GM12865 (cell line): ENCODE measurements around the gene PIGS.
"Not testable (repeated sequence)": the region's sequence is repeated elsewhere in the genome, so short reads cannot be mapped to it uniquely, and the experiment has no call there.

Experiments used
- DNase-seq: peaks from one replicate; pipeline ENCODE4 v3.0.0; 2010; ENCODE audit warnings: low read depth
- H3K4me3 ChIP-seq: 2 replicates; pipeline ENCODE4 v1.5.1; 2011; ENCODE audit warnings: mild to moderate bottlenecking, low read depth, low read length, control low read depth
- TF ChIP-seq, protein P1 (sequence below): IDR thresholded peaks from 2 replicates; pipeline ENCODE4 v1.5.1; 2011; ENCODE audit warnings: low read length, control low read depth, low read depth, inconsistent platforms; ENCODE audit not compliant: insufficient read depth; ENCODE audit errors: missing control alignments

The PIGS gene

DNA sequence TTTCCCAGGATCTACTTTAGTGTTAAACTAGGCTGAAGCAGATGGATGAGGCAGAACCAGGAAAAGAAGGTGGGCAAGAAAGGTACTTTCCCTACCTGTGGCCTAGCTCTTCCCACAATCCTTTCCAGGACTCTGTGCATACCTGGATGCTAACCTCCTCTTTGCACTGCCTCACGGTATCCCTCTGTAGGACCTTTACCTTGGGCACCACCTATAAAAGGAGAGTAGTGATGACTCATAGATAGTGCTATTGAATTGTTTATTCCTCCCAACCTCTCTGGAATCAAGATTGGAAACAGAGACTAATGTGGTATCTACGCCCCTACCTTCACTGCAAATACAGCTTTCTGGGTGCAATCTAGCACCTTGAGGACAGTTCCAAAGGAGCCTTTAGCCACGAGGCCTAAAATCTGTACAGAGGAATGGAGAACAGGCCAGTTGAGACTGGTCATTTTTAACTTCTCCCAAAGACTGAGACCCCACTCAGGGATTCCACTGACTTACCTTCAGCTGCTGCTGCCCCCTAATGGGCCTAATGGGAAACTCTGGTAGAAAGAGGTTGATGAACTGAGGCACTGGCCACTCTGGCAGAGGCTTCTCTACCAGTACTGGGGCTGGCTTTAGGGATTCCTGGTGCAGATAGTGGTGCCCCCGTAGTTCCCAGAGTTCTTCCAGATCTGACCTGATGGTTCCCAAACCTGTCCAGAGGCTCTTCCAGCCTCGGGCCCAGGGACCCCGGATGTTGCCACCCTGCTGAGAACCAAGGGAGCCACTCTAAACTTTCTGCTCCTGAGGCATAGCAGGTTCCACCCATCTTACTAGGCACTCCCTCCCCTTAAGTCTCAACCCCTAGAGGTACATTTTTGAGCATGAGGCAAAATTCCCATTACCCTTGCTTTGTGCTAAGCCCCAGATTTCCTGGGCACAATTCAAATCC is 41.9 kb upstream of the PIGS start:
- TF ChIP-seq, protein P1, sequence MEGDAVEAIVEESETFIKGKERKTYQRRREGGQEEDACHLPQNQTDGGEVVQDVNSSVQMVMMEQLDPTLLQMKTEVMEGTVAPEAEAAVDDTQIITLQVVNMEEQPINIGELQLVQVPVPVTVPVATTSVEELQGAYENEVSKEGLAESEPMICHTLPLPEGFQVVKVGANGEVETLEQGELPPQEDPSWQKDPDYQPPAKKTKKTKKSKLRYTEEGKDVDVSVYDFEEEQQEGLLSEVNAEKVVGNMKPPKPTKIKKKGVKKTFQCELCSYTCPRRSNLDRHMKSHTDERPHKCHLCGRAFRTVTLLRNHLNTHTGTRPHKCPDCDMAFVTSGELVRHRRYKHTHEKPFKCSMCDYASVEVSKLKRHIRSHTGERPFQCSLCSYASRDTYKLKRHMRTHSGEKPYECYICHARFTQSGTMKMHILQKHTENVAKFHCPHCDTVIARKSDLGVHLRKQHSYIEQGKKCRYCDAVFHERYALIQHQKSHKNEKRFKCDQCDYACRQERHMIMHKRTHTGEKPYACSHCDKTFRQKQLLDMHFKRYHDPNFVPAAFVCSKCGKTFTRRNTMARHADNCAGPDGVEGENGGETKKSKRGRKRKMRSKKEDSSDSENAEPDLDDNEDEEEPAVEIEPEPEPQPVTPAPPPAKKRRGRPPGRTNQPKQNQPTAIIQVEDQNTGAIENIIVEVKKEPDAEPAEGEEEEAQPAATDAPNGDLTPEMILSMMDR, result peak; percentile 66
- peak; percentile 45 for DNase-seq
- no peak overlapping the region for H3K4me3 ChIP-seq

DNA sequence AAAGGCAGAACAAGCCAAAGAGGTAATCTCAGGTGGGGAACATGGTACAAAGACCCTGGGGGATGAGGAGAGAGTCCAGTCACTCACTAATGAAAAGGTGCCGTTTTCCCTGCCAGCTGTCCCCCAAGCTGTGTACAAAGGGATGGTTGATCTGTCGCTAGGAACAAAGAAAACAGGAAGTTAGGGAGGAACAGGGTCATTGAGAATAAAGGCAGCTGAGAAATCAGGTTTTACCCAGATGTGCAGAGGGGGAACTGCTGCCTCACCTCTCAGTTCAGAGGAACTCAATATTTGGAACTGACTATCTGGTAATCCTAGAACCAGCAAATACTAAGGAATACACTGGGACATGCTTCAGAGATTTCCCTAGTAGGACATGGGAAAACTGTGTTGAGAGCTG is 41.2 kb upstream of the PIGS start:
- H3K4me3 ChIP-seq, result no peak overlapping the region
- no peak for DNase-seq
- TF ChIP-seq, protein P1, result no peak

DNA sequence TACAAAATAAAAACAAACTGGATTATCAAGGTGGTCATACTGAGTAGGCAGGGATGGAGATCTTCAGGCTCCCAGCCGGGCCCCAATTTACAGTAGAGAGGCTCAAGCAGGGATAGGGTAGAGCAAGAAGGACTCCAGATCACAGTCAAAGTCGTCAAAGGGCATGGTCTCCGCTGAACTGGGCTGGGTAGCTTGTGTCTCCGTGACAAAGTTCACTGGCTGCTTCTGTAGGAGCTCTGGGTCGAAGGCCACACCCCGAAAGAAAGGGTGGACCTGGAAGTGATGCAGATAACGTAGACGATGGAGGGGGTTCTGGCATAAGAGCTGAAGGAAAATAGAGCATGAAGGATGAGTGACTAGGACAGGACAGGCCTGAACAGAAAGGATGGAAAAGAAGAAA is 39.1 kb upstream of the PIGS start:
- no peak for DNase-seq
- TF ChIP-seq, protein P1, result no peak

DNA sequence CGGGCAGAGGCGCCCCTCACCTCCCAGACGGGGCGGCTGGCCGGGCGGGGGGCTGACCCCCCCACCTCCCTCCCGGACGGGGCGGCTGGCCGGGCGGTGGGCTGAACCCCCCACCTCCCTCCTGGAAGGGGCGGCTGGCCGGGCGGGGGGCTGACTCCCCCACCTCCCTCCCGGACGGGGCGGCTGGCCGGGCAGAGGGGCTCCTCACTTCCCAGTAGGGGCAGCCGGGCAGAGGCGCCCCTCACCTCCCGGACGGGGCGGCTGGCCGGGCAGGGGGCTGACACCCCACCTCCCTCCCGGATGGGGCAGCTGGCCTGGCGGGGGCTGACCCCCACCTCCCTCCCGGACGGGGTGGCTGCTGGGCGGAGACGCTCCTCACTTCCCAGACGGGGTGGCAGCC is 32.7 kb upstream of the PIGS start:
- DNase-seq, H3K4me3 ChIP-seq: not testable (repeated sequence)

More for the DNA sequence above, 39.1 kb upstream of the PIGS start:
- no peak overlapping the region for H3K4me3 ChIP-seq

DNA sequence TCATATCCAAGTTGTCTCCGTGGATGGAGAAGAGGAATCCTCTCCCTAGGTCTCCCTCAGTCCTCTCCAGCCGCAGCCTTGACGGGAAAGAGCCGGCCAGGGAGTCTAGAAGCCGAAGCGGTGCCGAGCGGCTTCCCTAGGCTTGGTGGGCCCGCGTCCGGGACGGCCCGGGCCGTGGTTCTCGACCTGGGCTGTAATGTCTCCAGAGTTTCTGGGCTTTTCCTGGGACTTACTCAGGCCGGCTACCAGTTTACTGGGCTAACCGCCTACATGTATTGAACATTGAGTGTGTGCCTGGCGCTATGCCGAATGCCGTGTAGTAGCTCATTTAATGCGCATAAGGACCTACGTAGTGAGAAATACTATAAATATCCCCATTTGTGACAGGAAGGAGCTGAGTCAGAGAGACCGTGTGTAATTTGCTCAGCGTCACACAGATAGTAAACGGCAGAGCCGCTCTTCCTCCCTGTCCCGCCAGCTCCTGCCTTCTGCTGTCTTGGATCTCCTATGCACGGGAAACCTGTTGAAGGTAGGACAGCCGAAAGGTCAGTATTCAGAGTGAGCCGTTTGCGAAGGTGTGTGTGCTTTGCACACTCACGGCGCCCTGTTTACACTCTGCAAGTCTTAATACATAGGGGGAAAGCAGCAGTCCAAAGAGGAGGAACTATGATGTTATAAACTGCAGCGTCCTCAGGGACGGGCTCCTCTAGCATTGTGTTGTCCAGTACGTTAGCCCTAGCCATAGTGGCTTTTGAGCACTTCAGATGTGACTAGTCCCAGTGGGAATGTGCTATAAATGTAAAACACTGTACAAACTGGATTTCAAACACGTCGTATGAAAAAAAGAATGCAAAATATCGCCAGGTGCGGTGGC is 28.2 kb upstream of the PIGS start:
- DNase-seq, result peak; percentile 84
- H3K4me3 ChIP-seq, result peak overlapping the region; percentile 70
- TF ChIP-seq, protein P1, result no peak

DNA sequence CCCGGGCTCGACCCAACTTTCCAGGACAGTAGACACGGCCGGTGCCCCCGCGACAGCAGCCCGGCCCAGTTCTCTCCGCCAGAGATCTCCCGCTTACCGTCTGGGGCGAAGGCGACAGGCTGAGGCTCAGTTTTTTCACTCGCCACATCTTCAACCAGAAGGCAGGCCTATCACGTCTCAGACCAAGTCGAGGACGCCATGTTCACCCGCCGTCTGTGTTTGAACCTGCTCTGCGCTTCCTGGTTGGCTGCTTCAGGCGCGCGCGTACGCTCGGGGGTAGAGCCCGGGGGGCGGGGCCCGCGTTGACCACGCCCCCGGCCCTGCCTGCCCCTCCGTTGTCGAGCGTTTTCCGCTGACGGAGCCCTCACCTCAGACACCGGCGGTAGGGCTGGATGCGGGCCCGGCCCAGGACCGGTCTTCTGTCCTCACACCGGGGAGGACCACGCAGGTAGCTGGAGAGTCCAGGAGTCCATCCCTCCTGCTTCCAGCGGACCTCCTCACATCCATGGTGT is 27.5 kb upstream of the PIGS start, which contains the start of gene SPAG5:
TSS of gene SPAG5 (minus strand) at position 227 of the 512 bp plus-strand sequence. CDS start at position 148, 79 bp downstream.
- TF ChIP-seq, protein P1, result no peak
- H3K4me3 ChIP-seq, result peak within 1 kb of the TSS; percentile 70
- DNase-seq, result peak; percentile 96

DNA sequence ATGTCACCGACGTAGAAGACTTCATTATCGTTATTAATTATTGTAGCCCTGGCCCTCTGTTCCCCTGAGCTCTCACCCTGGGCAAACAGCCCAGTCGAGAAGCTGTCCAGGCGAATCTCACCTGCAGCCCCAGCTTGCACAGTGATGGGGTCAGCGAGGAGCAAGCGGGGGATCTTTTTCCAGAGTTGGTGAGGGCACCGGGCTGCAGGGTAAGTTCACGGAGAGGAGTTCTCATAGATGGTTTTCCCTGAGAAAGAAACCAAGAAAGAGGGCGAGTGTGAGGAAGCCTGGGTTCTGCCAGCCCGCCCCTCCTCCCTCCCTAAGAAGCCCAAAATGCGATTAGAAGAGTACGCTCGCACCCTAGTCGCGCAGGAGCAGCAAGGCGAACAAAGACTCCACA is 27.1 kb upstream of the PIGS start:
- no peak for DNase-seq
- peak overlapping the region; percentile 70 for H3K4me3 ChIP-seq
- TF ChIP-seq, protein P1, result no peak
